Middle frontal gyrus (tissue), 1 donor: ENCODE data around the gene NOTCH4.
A peak's percentile ranks its signal among the peaks of the same experiment; 100 is the strongest.

Experiments
- DNase-seq: peaks from one replicate; pipeline ENCODE4 v3.0.0-alpha.2; 2015; ENCODE audit warnings: low spot score; ENCODE audit errors: extremely low spot score

NOTCH4 gene

GRCh38 chr6:32166411-32167061, 57.3 kb downstream of the NOTCH4 start:
- DNase-seq: no peak

- no peak for DNase-seq
Observed at GRCh38 chr6:32164295-32164694, 59.6 kb downstream of the NOTCH4 start, which contains the start of gene EGFL8. Gene EGFL8, plus strand, starts transcription at chr6:32164595. Its CDS starts 1,571 bp downstream, at chr6:32166166.

DNA sequence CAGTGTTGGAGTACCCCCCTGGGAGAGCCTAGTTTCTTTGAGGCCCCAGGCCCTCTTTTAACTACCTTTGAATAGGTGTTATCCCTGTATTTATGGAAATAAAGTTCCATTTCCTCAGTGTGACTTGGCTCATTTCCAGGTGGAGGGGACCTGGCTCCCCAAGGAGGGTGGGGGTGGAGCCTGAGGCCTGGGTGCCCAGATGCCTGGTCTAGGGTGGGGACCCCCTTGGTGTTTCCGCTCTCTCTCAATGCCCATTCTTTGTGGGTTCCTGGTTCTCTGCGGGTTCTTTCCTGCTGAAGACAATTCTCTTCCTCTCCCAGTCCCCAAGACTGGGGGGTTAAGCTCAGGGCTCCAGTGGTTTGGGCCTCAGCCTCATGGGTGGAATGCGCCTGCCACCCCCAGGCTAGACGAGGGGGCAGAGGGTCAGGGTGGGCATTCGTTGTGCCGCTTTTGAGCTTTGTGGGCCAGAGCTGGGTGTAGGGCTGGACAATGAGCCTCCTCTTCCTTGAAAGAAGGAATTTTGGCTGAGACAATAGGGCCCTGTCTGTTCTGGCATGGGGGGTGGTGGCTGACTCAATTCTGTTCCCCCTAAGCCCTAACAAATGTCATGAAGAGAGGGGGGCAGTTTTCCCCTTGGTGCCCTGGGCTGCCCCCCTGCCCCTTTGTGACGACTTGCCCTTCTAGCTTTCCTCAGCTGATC, 60.2 kb downstream of the NOTCH4 start:
- no peak for DNase-seq

- no peak for DNase-seq
Observed at GRCh38 chr6:32158052-32158451, 65.8 kb downstream of the NOTCH4 start.

- no peak for DNase-seq
Observed at GRCh38 chr6:32156891-32157290, 67.0 kb downstream of the NOTCH4 start.

- DNase-seq: no peak
Observed at GRCh38 chr6:32154514-32155161, 69.2 kb downstream of the NOTCH4 start.

- peak; percentile 80 for DNase-seq
Observed at GRCh38 chr6:32153564-32154513, 70.0 kb downstream of the NOTCH4 start, which contains the start of gene PPT2. Gene PPT2, plus strand, starts transcription at chr6:32154141. Its CDS starts 454 bp downstream, at chr6:32154595.

GRCh38 chr6:32152769-32153563, 70.9 kb downstream of the NOTCH4 start:
- DNase-seq: no peak

DNA sequence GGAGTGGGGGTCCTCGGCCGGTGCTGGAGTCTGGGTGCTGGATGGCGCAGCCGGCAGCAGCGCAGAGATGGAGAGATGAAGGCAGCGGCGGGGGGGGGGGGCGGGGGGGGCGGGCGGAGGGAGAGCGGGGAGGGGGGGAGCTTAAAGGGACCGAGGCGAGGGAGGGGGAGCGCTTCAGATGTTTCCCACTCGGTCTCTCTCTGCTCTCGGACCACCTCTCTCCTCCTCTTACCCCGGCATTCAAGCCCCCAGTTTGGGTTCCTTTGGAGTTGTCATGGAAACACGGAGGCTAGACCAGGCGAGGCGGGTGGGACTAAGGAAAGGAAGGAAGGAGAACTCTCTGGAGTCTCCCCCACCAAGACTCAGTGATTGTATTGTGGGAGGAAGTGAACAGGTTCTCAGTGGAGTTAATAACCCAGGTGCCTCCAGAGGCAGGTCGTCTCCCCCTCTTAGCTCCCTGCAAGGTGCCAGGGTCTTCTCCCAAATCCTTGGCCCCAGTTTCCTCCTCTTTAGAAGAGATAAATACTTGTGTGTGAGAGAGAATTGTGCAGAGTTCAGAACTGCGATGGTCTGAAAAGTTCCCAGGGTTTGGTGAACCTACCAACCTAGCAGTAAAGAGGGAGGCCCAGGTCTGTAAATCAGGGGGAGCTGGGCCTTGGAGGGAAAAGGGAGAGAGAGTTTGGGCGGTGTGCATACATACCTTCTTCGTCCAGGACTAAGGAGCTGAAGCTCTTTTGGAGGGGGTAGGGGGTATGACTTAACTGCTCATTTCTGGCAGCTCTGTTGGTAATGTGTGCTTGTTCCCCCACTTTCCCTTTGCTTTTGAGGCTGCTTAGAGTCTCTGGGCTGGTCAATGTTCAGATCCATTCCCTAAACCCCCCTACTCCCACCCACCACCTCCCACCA, 71.8 kb downstream of the NOTCH4 start, which contains the start of gene PRRT1:
TSS of gene PRRT1 (minus strand) at position 77 of the 906 bp plus-strand sequence. CDS start 112 bp downstream, outside the sequence.
- DNase-seq: no peak

DNA sequence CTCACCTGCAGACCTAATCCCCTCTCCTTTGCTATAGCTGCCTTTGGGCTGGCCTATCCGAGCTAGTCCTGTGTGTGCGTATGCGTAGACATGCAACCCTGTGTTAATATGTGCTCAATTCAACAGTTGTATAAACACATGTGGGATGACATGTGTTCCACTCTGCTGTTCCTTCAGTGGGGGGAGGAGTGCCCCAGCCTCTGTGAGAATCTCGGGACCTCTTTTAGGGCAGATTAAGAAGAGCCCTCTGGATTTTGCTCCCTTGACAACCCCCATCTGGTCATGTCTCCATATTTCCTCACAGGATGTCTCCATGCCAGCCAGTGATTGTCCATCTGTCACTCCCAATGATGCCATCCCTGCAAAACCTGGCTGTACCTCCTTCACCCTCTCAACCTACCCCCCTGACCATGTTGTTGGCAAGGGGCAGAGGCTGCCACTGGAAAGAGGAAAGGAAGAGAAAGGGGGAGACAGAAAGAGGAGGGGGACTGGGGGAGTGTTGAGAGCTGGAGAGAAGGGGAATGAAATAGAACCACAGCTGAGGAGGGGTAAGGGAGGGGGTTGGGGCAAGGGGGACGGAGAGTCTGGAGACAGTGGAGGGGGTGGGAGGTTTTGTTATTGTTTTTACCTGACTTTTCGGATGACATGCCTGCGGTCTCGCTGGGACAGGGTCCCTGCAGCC, 72.5 kb downstream of the NOTCH4 start:
- no peak for DNase-seq

- DNase-seq: no peak
Observed at GRCh38 chr6:32149932-32150870, 73.7 kb downstream of the NOTCH4 start.

DNA sequence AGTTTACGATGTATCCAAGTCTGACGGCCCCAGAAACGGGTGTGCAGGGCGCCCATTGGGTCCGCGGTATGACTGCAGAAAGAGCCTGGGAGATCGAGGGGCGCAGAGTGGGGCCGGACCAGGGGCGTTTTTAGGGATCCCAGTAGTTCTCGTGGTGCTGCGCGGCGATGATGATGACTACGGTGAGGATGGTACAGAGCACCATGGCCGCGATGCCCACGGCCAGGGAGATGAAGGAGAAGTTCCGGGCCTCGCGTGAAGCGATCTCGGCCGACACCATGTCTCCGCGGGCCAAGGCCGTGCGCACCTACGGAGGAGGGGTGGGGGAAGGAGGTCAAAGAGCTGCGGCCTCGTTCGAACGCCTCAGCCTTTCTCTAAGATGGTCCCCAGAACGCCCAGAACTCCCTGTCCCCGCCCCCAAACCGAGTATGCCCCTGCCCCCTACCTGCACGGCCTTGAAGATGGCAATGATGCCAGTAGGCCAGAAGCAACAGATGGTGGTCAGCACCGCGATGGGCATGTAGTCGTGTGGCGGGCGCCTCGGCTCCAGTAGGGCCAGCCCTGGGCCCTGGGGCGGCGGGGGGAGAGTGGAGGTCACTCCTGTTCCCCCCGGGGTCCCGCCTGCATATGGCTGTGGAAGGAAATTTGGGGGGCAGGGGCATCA, 74.6 kb downstream of the NOTCH4 start:
- DNase-seq: no peak

DNA sequence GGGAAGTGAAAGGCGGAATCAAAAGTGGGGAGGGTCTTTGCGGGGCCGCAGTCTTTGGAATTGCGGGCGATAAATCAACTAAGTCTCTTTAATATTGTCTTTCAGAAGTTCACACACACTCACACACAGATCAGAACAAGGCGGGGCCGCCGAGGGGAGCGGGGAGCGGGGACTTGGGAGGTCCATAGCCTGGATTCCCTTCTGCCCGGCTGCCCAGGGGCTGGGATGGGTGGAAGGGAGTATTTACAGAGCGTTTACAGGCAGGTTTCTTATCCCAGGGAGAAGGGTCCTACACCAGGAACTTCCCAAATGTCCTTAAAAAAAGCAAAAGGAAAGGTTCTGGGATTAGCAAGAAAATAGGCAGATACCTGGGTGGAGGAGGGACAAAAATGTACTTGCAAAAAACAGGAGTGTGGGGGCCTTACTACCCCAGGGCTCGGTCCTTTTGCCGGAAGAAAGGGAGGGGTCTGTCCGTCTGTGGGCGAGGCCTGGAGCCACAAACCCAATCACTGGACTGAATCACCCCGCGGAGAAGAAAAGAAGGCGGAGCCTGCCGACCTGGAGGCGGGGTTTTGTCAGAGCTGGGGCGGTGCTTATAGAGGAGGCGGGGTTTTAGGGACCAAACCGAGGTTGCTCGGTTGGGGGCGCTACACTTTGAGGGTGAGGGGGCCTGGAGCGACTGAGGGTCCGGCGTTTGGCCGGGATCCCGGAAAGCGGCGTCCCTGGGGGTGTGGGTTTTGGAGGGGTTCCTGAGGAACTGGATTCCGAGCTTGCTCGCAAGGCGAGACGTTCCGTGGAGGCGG, 75.4 kb downstream of the NOTCH4 start:
- DNase-seq: no peak

DNA sequence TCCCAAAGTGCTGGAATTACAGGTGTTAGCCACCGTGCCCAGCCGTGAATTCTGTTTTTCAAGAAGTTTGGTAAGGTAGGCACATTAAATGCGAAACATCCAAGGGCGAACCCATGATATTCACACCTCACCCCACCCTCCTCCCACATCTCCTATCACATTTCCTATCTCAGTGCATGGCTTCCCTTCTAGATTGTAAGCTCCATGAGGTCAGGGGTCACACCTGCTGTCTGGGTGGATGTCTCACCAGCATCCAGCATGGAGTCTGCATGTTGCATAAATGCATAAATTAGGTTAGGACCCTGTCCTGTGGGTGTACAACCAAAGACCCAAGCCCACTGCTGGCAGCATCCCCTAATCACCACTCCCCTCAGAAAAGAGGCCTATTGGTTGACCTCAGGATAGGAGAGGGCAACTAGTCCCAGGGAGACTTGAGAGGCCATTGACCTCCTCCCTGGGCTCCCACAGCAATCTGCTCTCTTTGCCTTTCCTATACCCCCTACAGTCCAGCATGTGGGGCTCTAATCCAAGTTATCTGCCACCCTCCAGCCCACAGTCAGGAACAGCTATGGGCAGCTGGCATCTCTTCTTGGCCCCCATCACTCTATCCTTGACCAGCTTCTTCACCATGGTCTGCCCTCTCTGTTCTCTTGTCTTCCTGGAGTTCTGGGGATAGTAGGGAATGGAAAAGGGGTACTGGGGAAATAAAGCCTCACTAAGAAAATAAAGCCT, 76.3 kb downstream of the NOTCH4 start:
- no peak for DNase-seq

DNA sequence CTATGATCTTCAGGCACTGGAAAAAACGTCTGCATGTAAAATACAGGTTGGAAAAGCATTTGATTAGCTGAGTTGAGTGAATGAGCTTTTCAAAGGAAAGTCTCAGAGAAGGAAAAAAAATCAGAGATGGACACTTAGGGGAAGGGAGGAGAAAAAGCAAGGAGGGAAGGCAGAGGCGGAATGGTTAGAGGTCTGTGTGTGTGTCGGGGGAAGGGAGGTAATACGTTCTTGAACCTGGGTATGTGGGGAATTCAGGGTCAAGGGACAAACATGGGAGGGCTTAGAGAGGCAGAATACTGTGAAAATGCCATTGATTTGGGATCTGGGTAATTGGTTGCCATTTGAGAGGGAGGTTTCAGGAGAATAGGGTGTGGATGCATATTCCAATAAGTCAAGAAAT, 77.2 kb downstream of the NOTCH4 start:
- DNase-seq: no peak
